K562 (cell line): Measurements from ENCODE around the gene SNAI1. TPM values are rescaled to one million over a fixed set of nuclear protein-coding genes. Genes with fewer than 3 reads are reported as not detected.

ENCODE experiments used
- ATAC-seq: fragments of 200-7000 bp; cut with Tn5 transposase; 3 replicates; pipeline ENCODE4 v1.9.1; 2020; ENCODE audit warnings: moderate library complexity
- BruUV-seq: library from RNA; stranded (reverse); fragments of 400-500 nt; replicated peaks from 2 replicates; lab custom pipeline; 2021; lab: Mats Ljungman, UMichigan
- CTCF ChIA-PET: fragments of 300-600 bp; formaldehyde crosslinking; extraction: SDS; loops from one replicate; lab custom pipeline; 2021; ENCODE audit warnings: low intra/inter-chr PET ratio; lab: Yijun Ruan, JAX
- POLR2A ChIA-PET: fragments of 300-600, 350-650 bp; sonication (Branson Sonifier 250); formaldehyde crosslinking; extraction: SDS; loops from one replicate; lab custom pipeline; 2021; ENCODE audit warnings: antibody characterized with exemption, inconsistent platforms; lab: Yijun Ruan, JAX
- DNase-seq, 4 experiments: peaks; one replicate each; pipeline versions ENCODE4 v3.0.0 to v3.0.0-alpha.2; 2011 to 2018; ENCODE audit warnings: low spot score in 3 of 4, mixed read lengths in 3 of 4; ENCODE audit errors: extremely low read depth in 1 of 4
- FAIRE-seq: peaks from 2 replicates; lab custom pipeline; 2011; peaks lifted over from hg19 to GRCh38; lab: Jason Lieb, UNC
- H2AFZ ChIP-seq: 2 replicates; pipeline ENCODE4 v1.6.0; 2011; ENCODE audit warnings: low read depth, low read length, control low read depth, inconsistent platforms
- H3K27ac ChIP-seq: fragments of 200-600 bp; 3 replicates; pipeline ENCODE4 v1.8.0; 2011; ENCODE audit warnings: low read depth, mild to moderate bottlenecking, control low read depth, inconsistent platforms, low read length, moderate library complexity, mixed read lengths; ENCODE audit errors: extremely low read depth
- H3K27me3 ChIP-seq, 2 experiments: fragments of 300-600 bp in 1 of 2; 2 replicates in 1 of 2; 3 replicates in 1 of 2; pipeline versions ENCODE4 v1.6.0 to v1.8.0; 2011; ENCODE audit warnings: inconsistent platforms in 2 of 2, low read length in 2 of 2, mild to moderate bottlenecking in 1 of 2, mixed read lengths in 1 of 2, moderate library complexity in 1 of 2; ENCODE audit not compliant: control insufficient read depth in 2 of 2, insufficient read depth in 2 of 2
- H3K36me3 ChIP-seq: fragments of 300-600 bp; 3 replicates; pipeline ENCODE4 v1.8.0; 2011; ENCODE audit warnings: mild to moderate bottlenecking, low read length, inconsistent platforms; ENCODE audit not compliant: control insufficient read depth, insufficient read depth
- H3K4me1 ChIP-seq, 2 experiments: fragments of 200-600 bp in 1 of 2; replicated peaks in 1 of 2; 2 replicates in 1 of 2; 3 replicates in 1 of 2; pipeline versions ENCODE4 v1.5.1 to v1.8.0; 2011; ENCODE audit warnings: inconsistent platforms in 2 of 2, low read length in 2 of 2, mild to moderate bottlenecking in 1 of 2, mixed read lengths in 1 of 2, moderate library complexity in 1 of 2; ENCODE audit not compliant: control insufficient read depth in 2 of 2, insufficient read depth in 2 of 2
- H3K4me2 ChIP-seq: 2 replicates; pipeline ENCODE4 v1.6.1; 2011; ENCODE audit warnings: low read length, control low read depth, inconsistent platforms, mixed read lengths; ENCODE audit not compliant: insufficient read depth
- H3K4me3 ChIP-seq: fragments of 200-600 bp; sonication (generic), shearing (Covaris generic); 2 replicates; pipeline ENCODE4 v1.5.1; 2016; ENCODE audit warnings: control low read depth, inconsistent platforms
- H3K79me2 ChIP-seq: fragments of 200-600 bp; 3 replicates; pipeline ENCODE4 v1.8.0; 2011; ENCODE audit warnings: low read length, inconsistent platforms; ENCODE audit not compliant: control insufficient read depth, insufficient read depth
- H3K9ac ChIP-seq, 2 experiments: 2 replicates each; pipeline versions ENCODE4 v1.6.0 to v1.6.1; 2011; ENCODE audit warnings: low read depth in 2 of 2, low read length in 2 of 2, control low read depth in 1 of 2, inconsistent platforms in 1 of 2, mild to moderate bottlenecking in 1 of 2, mixed read lengths in 1 of 2; ENCODE audit not compliant: insufficient read depth in 1 of 2
- H3K9me1 ChIP-seq: one replicate; pipeline ENCODE4 v1.6.0; 2011; ENCODE audit warnings: inconsistent platforms, mild to moderate bottlenecking, low read length, moderate library complexity; ENCODE audit not compliant: control insufficient read depth, insufficient read depth
- H3K9me3 ChIP-seq: replicated peaks from 2 replicates; pipeline ENCODE4 v1.5.1; 2011; ENCODE audit warnings: low read depth, low read length, inconsistent platforms; ENCODE audit not compliant: control insufficient read depth, insufficient read depth
- H4K20me1 ChIP-seq: replicated peaks from 2 replicates; pipeline ENCODE4 v1.6.1; 2011; ENCODE audit warnings: low read length, inconsistent platforms, mixed read lengths; ENCODE audit not compliant: control insufficient read depth, insufficient read depth
- E2F1 ChIP-seq: sonication (generic); formaldehyde crosslinking; IDR thresholded peaks from 2 replicates; pipeline ENCODE4 v1.8.1; 2023; ENCODE audit warnings: mild to moderate bottlenecking, missing genetic modification reagents, moderate library complexity
- HLTF ChIP-seq: fragments of 450-650 bp; IDR thresholded peaks from 2 replicates; pipeline ENCODE4 v1.6.1; 2016
- JUN ChIP-seq, 2 experiments: sonication (generic) in 1 of 2; formaldehyde crosslinking in 1 of 2; IDR thresholded peaks; 2 replicates each; pipeline versions ENCODE4 v1.6.1 to v1.8.0; 2012 to 2022; ENCODE audit warnings: borderline replicate concordance in 2 of 2, mild to moderate bottlenecking in 2 of 2, improper control_type of control experiment in 1 of 2, low read depth in 1 of 2, low read length in 1 of 2, missing genetic modification reagents in 1 of 2
- POLR2H ChIP-seq: IDR thresholded peaks from 2 replicates; pipeline ENCODE4 v1.6.1; 2016; ENCODE audit warnings: missing genetic modification characterization, low read depth, mild to moderate bottlenecking, control low read depth, missing compliant biosample characterization, moderate library complexity
- SP1 ChIP-seq: sonication (generic); formaldehyde crosslinking; IDR thresholded peaks from 2 replicates; pipeline ENCODE4 v1.8.1; 2022; ENCODE audit warnings: mild to moderate bottlenecking, missing genetic modification reagents
- ZNF146 ChIP-seq: IDR thresholded peaks from one replicate; pipeline ENCODE4 v1.6.1; 2018; ENCODE audit warnings: missing compliant biosample characterization; ENCODE audit not compliant: unreplicated experiment
- WGBS: fragments of 100-300 bp; shearing (Covaris generic); methylation state at CpG from one replicate; pipeline ENCODE4 v1.1.6; 2016; ENCODE audit warnings: low coverage, mixed read lengths; ENCODE audit not compliant: insufficient coverage; ENCODE audit errors: missing lambda C conversion rate; 5-methylcytosine and 5-hydroxymethylcytosine counted together
- in situ Hi-C: fragments of 300-500 bp; cut with MboI; formaldehyde crosslinking; loops from 4 replicates; pipeline ENCODE4 v1.15.0; 2018; ENCODE audit warnings: inconsistent platforms, mixed read lengths
- intact Hi-C: fragments of 100-400 bp; cut with micrococcal nuclease; formaldehyde crosslinking; loops from 2 replicates; pipeline ENCODE4 v1.14.2; 2022
- polyA plus RNA-seq, 8 experiments: library from polyadenylated mRNA; depleted of rRNA in 4 of 8; stranded (reverse) in 5 of 8; unstranded in 3 of 8; fragments of >200 nt; fragmentation: Nextera tagmentation in 2 of 8; fragmentation: Illumina TruSeq in 1 of 8; extraction: Ambion mirVana in 2 of 8; extraction: Trizol in 1 of 8; gene quantifications; 2 replicates each; pipeline versions ENCODE4 v1.2.1 to v1.2.3, GENCODE V29; 2011 to 2014; ENCODE audit warnings: inconsistent platforms in 1 of 8, missing spikeins in 1 of 8
- total RNA-seq, 7 experiments: library from RNA; depleted of rRNA in 6 of 7; stranded (reverse); fragments of >200 nt in 6 of 7; fragmentation: Illumina TruSeq in 2 of 7; extraction: Trizol in 2 of 7; gene quantifications; 2 replicates each; pipeline versions ENCODE4 v1.2.1 to v1.2.3, GENCODE V29; 2011 to 2021; ENCODE audit warnings: low replicate concordance in 1 of 7
- TF ChIP-seq, protein P1 (sequence below): IDR thresholded peaks from 2 replicates; pipeline ENCODE4 v1.6.1; 2016; ENCODE audit warnings: missing genetic modification characterization, missing compliant biosample characterization

Gene SNAI1
- total and polyA plus RNA-seq, 9 of the 15 experiments (the other 6 are each of a cell fraction or from before 2014, with no cell fraction given): 0.32 to 11.6 (median 2.0) TPM

- FAIRE-seq (no peak), ATAC-seq (no peak), DNase-seq (no peak)
- WGBS: 81% methylated on average over 10 of the region's 11 CpGs
- ChIA-PET CTCF (interaction anchor here (1.9 to 8.4 kb wide), 3 partner anchors 90 to 189 kb away, joined by 13 to 100 read pairs (median 18); no protein-coding TSS in a partner anchor), POLR2A (interaction anchor here (0.7 to 1.1 kb wide), 4 partner anchors 91 to 624 kb away, joined by 3 to 5 read pairs (median 3); no protein-coding TSS in a partner anchor)
- H3K4me1 ChIP-seq: peaks cover 55 to 58% of the 10 kb centered on the region in 2 experiments
- H4K20me1 ChIP-seq: no peaks in the 10 kb centered on the region; the same call in 1 of the 2 replicates
- no peaks in the 10 kb centered on the region for H3K9me1 ChIP-seq
- H2AFZ ChIP-seq: peak overlapping the region; percentile 98
- H3K27me3 ChIP-seq: no peaks in the 10 kb centered on the region
- TF ChIP-seq E2F1 (CRISPR knock-in tag) (no peak), ZNF146 (CRISPR knock-in tag) (peak; percentile 59), POLR2H (tag) (no peak), SP1 (CRISPR knock-in tag) (no peak), JUN (IDR thresholded peaks at IDR 0.05; ENCODE audit: borderline replicate concordance, low read depth, low read length) (no peak), JUN (CRISPR knock-in tag; IDR thresholded peaks at IDR 0.05; ENCODE audit: borderline replicate concordance) (no peak), HLTF (no peak)
- TF ChIP-seq, protein P1, sequence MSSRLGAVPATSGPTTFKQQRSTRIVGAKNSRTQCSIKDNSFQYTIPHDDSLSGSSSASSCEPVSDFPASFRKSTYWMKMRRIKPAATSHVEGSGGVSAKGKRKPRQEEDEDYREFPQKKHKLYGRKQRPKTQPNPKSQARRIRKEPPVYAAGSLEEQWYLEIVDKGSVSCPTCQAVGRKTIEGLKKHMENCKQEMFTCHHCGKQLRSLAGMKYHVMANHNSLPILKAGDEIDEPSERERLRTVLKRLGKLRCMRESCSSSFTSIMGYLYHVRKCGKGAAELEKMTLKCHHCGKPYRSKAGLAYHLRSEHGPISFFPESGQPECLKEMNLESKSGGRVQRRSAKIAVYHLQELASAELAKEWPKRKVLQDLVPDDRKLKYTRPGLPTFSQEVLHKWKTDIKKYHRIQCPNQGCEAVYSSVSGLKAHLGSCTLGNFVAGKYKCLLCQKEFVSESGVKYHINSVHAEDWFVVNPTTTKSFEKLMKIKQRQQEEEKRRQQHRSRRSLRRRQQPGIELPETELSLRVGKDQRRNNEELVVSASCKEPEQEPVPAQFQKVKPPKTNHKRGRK: no peak
- peaks cover 18% of the 10 kb centered on the region; the same call in 2 of the 3 replicates for H3K36me3 ChIP-seq
- H3K9me3 ChIP-seq: no peaks in the 10 kb centered on the region
- peak overlapping the region in 1 of 2 experiments; percentile 92; a peak in 1 of 4 replicates for H3K9ac ChIP-seq
- peak overlapping the region; percentile 34; the same call in 1 of the 3 replicates for H3K27ac ChIP-seq
- H3K4me3 ChIP-seq: no peak overlapping the region
- intact Hi-C loops (loop anchor here (10.0 kb wide), 1 partner anchor 484 kb away; no protein-coding TSS in a partner anchor), in situ Hi-C loops (loop anchor here (5.0 kb wide), 2 partner anchors 92 to 187 kb away; no protein-coding TSS in a partner anchor)
- peaks cover 26% of the 10 kb centered on the region for H3K79me2 ChIP-seq
- H3K4me2 ChIP-seq: no peak overlapping the region
- no TSS peak for BruUV-seq
Observed at GRCh38 chr20:49980140-49981008, 2.4 kb upstream of the SNAI1 start.
